HL-60 (cell line): Measurements from ENCODE around the gene PCDHAC1.

Experiments
- POLR2AphosphoS5 ChIP-seq: IDR thresholded peaks from 2 replicates; pipeline ENCODE4 v1.6.1; 2012; ENCODE audit warnings: low read depth
- TF ChIP-seq, protein P1 (sequence below): IDR thresholded peaks from one replicate; pipeline ENCODE4 v1.5.1; 2011; ENCODE audit warnings: low read length, control low read depth, inconsistent platforms; ENCODE audit not compliant: insufficient read depth

- no peak for TF ChIP-seq POLR2AphosphoS5
- TF ChIP-seq, protein P1, sequence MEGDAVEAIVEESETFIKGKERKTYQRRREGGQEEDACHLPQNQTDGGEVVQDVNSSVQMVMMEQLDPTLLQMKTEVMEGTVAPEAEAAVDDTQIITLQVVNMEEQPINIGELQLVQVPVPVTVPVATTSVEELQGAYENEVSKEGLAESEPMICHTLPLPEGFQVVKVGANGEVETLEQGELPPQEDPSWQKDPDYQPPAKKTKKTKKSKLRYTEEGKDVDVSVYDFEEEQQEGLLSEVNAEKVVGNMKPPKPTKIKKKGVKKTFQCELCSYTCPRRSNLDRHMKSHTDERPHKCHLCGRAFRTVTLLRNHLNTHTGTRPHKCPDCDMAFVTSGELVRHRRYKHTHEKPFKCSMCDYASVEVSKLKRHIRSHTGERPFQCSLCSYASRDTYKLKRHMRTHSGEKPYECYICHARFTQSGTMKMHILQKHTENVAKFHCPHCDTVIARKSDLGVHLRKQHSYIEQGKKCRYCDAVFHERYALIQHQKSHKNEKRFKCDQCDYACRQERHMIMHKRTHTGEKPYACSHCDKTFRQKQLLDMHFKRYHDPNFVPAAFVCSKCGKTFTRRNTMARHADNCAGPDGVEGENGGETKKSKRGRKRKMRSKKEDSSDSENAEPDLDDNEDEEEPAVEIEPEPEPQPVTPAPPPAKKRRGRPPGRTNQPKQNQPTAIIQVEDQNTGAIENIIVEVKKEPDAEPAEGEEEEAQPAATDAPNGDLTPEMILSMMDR, result no peak
These were observed 536 bp downstream of the PCDHAC1 start for GRCh38 chr5:140926443-140927227.
